Panc1 (cell line): ENCODE results near the gene ENTPD6. TPM values are rescaled to one million over a fixed set of nuclear protein-coding genes. Genes with fewer than 3 reads are reported as not detected.
A peak's percentile ranks its signal among the peaks of the same experiment; 100 is the strongest.

Experiments used
- ATAC-seq: fragments of 200-7000 bp; cut with Tn5 transposase; 2 replicates; pipeline ENCODE4 v1.9.1; 2020; ENCODE audit warnings: mild to moderate bottlenecking, moderate library complexity
- BruUV-seq: library from RNA; stranded (reverse); fragments of 400-500 nt; replicated peaks from 2 replicates; lab custom pipeline; 2021; lab: Mats Ljungman, UMichigan
- CTCF ChIA-PET: fragments of 300-600 bp; sonication (Branson Sonifier 250); formaldehyde crosslinking; loops from one replicate; lab custom pipeline; 2022; ENCODE audit warnings: antibody characterized with exemption; lab: Charles Lee
- POLR2A ChIA-PET: fragments of 300-600 bp; sonication (Branson Sonifier 250); formaldehyde crosslinking; loops from one replicate; lab custom pipeline; 2022; ENCODE audit warnings: antibody characterized with exemption; lab: Charles Lee
- DNase-seq: peaks from one replicate; pipeline ENCODE4 v3.0.0-alpha.2; 2010; ENCODE audit warnings: low read depth, low spot score
- H3K27ac ChIP-seq: 2 replicates; pipeline ENCODE4 v1.5.1; 2011; ENCODE audit warnings: mild to moderate bottlenecking, low read length, inconsistent platforms
- H3K27me3 ChIP-seq: fragments of 200-500 bp; sonication (Bioruptor generic); 2 replicates; pipeline ENCODE4 v1.6.0; 2014; ENCODE audit warnings: low read length, inconsistent platforms; ENCODE audit not compliant: control insufficient read depth, insufficient read depth
- H3K36me3 ChIP-seq: fragments of 200-500 bp; sonication (Bioruptor generic); 2 replicates; pipeline ENCODE4 v1.5.1; 2014; ENCODE audit warnings: inconsistent platforms, mild to moderate bottlenecking, low read length, moderate library complexity; ENCODE audit not compliant: control insufficient read depth, insufficient read depth
- H3K4me1 ChIP-seq: 2 replicates; pipeline ENCODE4 v1.5.1; 2011; ENCODE audit warnings: inconsistent platforms, mild to moderate bottlenecking, low read length, moderate library complexity; ENCODE audit not compliant: control insufficient read depth, insufficient read depth
- H3K4me3 ChIP-seq, 2 experiments: 2 replicates each; pipeline ENCODE4 v1.5.1; 2011 to 2012; ENCODE audit warnings: low read depth in 2 of 2, low read length in 2 of 2, mild to moderate bottlenecking in 2 of 2, inconsistent platforms in 1 of 2, moderate library complexity in 1 of 2
- H3K9me3 ChIP-seq: fragments of 200-500 bp; sonication (Bioruptor generic); 2 replicates; pipeline ENCODE4 v1.5.1; 2014; ENCODE audit warnings: low read depth, mild to moderate bottlenecking, inconsistent platforms, low read length, moderate library complexity; ENCODE audit not compliant: control insufficient read depth, insufficient read depth
- CTCF ChIP-seq: fragments of 450-650 bp; IDR thresholded peaks from 2 replicates; pipeline ENCODE4 v1.5.1; 2017; ENCODE audit warnings: mild to moderate bottlenecking
- POLR2AphosphoS5 ChIP-seq: IDR thresholded peaks from 2 replicates; pipeline ENCODE4 v1.6.1; 2012; ENCODE audit warnings: mild to moderate bottlenecking, low read depth, low read length, moderate library complexity
- REST ChIP-seq, 2 experiments: IDR thresholded peaks; 2 replicates each; pipeline ENCODE4 v1.6.1; 2011 to 2012; ENCODE audit warnings: low read depth in 2 of 2, control low read depth in 1 of 2, low read length in 1 of 2, mild to moderate bottlenecking in 1 of 2, moderate library complexity in 1 of 2; ENCODE audit not compliant: insufficient read depth in 1 of 2
- SIN3A ChIP-seq: IDR thresholded peaks from 2 replicates; pipeline ENCODE4 v1.6.1; 2012; ENCODE audit warnings: low read depth, mild to moderate bottlenecking, low read length, moderate library complexity, borderline replicate concordance; ENCODE audit not compliant: insufficient read depth
- TCF7L2 ChIP-seq: IDR thresholded peaks from 2 replicates; pipeline ENCODE4 v1.6.1; 2011; ENCODE audit warnings: mild to moderate bottlenecking, low read depth, low read length, inconsistent platforms
- in situ Hi-C: cut with HindIII; loops from 2 replicates; pipeline ENCODE4 v1.10.0; 2016; ENCODE audit warnings: low sequenced_read_pairs, low pct_unique_long_range_greater_than_20kb
- intact Hi-C: fragments of 100-400 bp; cut with micrococcal nuclease; formaldehyde crosslinking; loops from one replicate; pipeline ENCODE4 v1.10.0; 2022; ENCODE audit not compliant: unreplicated experiment
- total RNA-seq: library from RNA; stranded (reverse); gene quantifications from one replicate; pipeline ENCODE4 v1.2.1, GENCODE V29; 2021; ENCODE audit not compliant: unreplicated experiment

ENTPD6 gene
- total RNA-seq, 1 experiment from 2014 or later: 108 TPM

- in situ Hi-C loops: no loop called here
- TF ChIP-seq TCF7L2 (no peak), REST (IDR thresholded peaks at IDR 0.05; ENCODE audit: insufficient read depth in 1 of 2, low read depth in 2 of 2, low read length in 1 of 2) (no peak), POLR2AphosphoS5 (no peak), CTCF (no peak), SIN3A (no peak)
- no TSS peak for BruUV-seq
- no peaks in the 10 kb centered on the region for H3K9me3 ChIP-seq
- peaks cover 15% of the 10 kb centered on the region for H3K36me3 ChIP-seq
- H3K27me3 ChIP-seq: no peaks in the 10 kb centered on the region
- H3K4me1 ChIP-seq: peaks cover 38% of the 10 kb centered on the region
- ChIA-PET CTCF (no interaction called here), POLR2A (interaction anchor here (0.5 to 0.6 kb wide), 2 partner anchors 10 to 305 kb away, joined by 3 to 6 read pairs; no protein-coding TSS in a partner anchor)
- H3K4me3 ChIP-seq: no peak overlapping the region
- H3K27ac ChIP-seq: no peak overlapping the region; the same call in 1 of the 2 replicates
- ATAC-seq (peak; percentile 40; the same call in 1 of the 2 replicates), DNase-seq (no peak)
- intact Hi-C loops: no loop called here
These were observed 63.3 kb downstream of the ENTPD6 start for GRCh38 chr20:25258828-25259227.

- Histone ChIP-seq H3K27ac (peak overlapping the region; percentile 23), H3K9me3 (no peaks in the 10 kb centered on the region), H3K36me3 (peaks cover 13% of the 10 kb centered on the region), H3K27me3 (no peaks in the 10 kb centered on the region), H3K4me1 (peaks cover 32% of the 10 kb centered on the region), H3K4me3 (no peak overlapping the region)
- in situ Hi-C loops: no loop called here
- DNase-seq (no peak), ATAC-seq (no peak)
- no TSS peak for BruUV-seq
- intact Hi-C loops: no loop called here
- TF ChIP-seq TCF7L2 (no peak), SIN3A (no peak), POLR2AphosphoS5 (no peak), REST (IDR thresholded peaks at IDR 0.05; ENCODE audit: insufficient read depth in 1 of 2, low read depth in 2 of 2, low read length in 1 of 2) (no peak), CTCF (no peak)
- POLR2A ChIA-PET: interaction anchor here (0.5 kb wide), 1 partner anchor 304 kb away, joined by 3 read pairs; no protein-coding TSS in a partner anchor
- CTCF ChIA-PET: no interaction called here
These were observed 63.8 kb downstream of the ENTPD6 start for GRCh38 chr20:25259358-25259757.
